Upper lobe of right lung (tissue), 1 donor: Measurements from ENCODE around the gene GIT2. TPM values are rescaled to one million over a fixed set of nuclear protein-coding genes. Genes with fewer than 3 reads are reported as not detected.

Experiments used
- ATAC-seq: fragments of 200-7000 bp; cut with Tn5 transposase; one replicate; pipeline ENCODE4 v1.9.1; 2020; ENCODE audit warnings: mild to moderate bottlenecking, moderate library complexity
- DNase-seq: peaks from one replicate; pipeline ENCODE4 v3.0.0-alpha.2; 2020
- H3K27ac ChIP-seq: fragments of 200-600 bp; one replicate; pipeline ENCODE4 v1.8.0; 2022
- H3K27me3 ChIP-seq: fragments of 200-600 bp; one replicate; pipeline ENCODE4 v1.8.0; 2022; ENCODE audit warnings: mild to moderate bottlenecking
- H3K36me3 ChIP-seq: fragments of 200-600 bp; one replicate; pipeline ENCODE4 v1.8.0; 2022
- H3K4me1 ChIP-seq: fragments of 200-600 bp; one replicate; pipeline ENCODE4 v1.8.0; 2022
- H3K4me3 ChIP-seq: fragments of 200-600 bp; one replicate; pipeline ENCODE4 v1.8.0; 2022; ENCODE audit warnings: mild to moderate bottlenecking
- H3K9me3 ChIP-seq: fragments of 200-600 bp; one replicate; pipeline ENCODE4 v1.8.0; 2022
- CTCF ChIP-seq: fragments of 200-600 bp; IDR thresholded peaks from one replicate; pipeline ENCODE4 v1.8.0; 2022; ENCODE audit warnings: antibody characterized with exemption
- intact Hi-C: fragments of 100-400 bp; cut with DNase I; formaldehyde crosslinking; loops from one replicate; pipeline ENCODE4 v1.11.0; 2022
- total RNA-seq: library from RNA; stranded (reverse); fragmentation: NEBNext Ultra II Directional; extraction: Animal tissue kit (Norgen Biotek cat#: 25700); gene quantifications from one replicate; pipeline ENCODE4 v1.2.1, GENCODE V29; 2021
- donor health status: DM: no; HTN: yes; CAD: no; lungs with severe emphysema.

The GIT2 gene
- total RNA-seq, 1 donor from 2014 or later = 52.1 TPM

GRCh38 chr12:109947521-109947920, 48.6 kb downstream of the GIT2 start:
- ATAC-seq (no peak), DNase-seq (no peak)
- Histone ChIP-seq H3K4me1 (peaks cover 34% of the 10 kb centered on the region), H3K27ac (peak overlapping the region; percentile 33), H3K36me3 (peaks cover 72% of the 10 kb centered on the region), H3K9me3 (no peaks in the 10 kb centered on the region), H3K4me3 (no peak overlapping the region), H3K27me3 (no peaks in the 10 kb centered on the region)
- no peak for TF ChIP-seq CTCF
- intact Hi-C loops = no loop called here

GRCh38 chr12:109946913-109947312, 49.3 kb downstream of the GIT2 start:
- DNase-seq = no peak
- Histone ChIP-seq H3K36me3 (peaks cover 71% of the 10 kb centered on the region), H3K27me3 (no peaks in the 10 kb centered on the region), H3K27ac (peak overlapping the region; percentile 33), H3K9me3 (no peaks in the 10 kb centered on the region), H3K4me3 (no peak overlapping the region), H3K4me1 (peaks cover 32% of the 10 kb centered on the region)
- ATAC-seq = no peak
- intact Hi-C loops = no loop called here
- TF ChIP-seq CTCF = no peak

DNA sequence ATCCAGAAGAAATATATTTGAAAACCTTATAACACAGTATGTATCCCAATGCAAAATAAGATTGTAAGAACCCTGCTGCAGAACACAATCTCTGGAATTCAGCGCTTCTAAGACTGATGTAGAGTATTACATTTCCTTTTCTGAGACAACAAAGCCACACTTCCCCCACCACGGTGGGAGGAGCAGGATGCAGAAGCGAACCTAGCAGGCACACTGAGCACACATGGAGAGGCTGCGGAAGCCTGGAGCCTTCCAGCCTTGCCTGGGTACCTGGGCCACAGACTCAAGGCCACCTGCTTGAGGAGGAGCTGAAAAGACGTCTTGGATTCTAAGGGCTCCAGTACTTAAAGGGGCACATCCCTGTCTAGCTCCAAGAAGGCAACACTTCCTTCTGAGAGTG, 49.7 kb downstream of the GIT2 start:
- intact Hi-C loops = no loop called here
- H3K4me1 ChIP-seq = peaks cover 29% of the 10 kb centered on the region
- H3K27ac ChIP-seq = peak overlapping the region; percentile 33
- no peaks in the 10 kb centered on the region for H3K9me3 ChIP-seq
- peak; percentile 62 for ATAC-seq
- peaks cover 67% of the 10 kb centered on the region for H3K36me3 ChIP-seq
- TF ChIP-seq CTCF = no peak
- no peaks in the 10 kb centered on the region for H3K27me3 ChIP-seq
- H3K4me3 ChIP-seq = no peak overlapping the region
- DNase-seq = no peak

DNA sequence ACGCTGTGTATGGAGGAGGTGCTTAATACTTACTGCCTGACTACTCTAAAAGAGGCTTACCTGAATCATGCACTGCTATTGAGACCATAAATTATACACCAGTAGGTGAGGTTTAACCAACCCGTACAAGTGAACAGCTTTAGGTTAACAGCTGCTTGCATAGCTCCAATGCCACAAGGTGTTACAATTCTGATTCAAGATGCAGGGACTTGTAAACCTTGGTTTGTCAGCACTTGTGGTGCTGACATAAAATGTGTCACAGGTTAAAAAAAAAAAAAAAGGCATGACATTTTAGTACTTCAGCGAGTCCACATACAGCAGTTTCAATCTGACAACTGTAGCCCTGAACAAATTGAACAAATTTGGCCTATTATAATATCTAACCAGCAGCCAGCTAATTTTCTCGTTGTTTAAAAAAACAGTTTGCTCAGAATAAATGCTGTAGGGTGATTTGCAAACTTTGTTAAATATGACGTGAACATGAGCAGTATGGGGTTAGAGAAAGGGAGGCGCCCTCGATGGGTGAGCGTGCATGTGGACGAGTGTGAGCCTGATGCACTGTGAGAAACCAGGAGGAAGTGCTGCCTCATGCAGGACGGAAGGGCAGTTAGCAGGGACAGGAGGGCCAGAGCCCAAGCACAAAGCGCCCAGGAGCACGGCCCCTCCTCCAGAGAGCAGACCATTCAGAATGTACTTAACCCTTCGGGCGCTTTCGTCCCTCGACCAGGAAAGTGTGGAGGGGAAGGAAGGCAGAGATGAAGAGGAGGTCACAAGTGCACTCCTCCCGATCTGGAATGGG, 51.4 kb downstream of the GIT2 start:
- intact Hi-C loops = no loop called here

DNA sequence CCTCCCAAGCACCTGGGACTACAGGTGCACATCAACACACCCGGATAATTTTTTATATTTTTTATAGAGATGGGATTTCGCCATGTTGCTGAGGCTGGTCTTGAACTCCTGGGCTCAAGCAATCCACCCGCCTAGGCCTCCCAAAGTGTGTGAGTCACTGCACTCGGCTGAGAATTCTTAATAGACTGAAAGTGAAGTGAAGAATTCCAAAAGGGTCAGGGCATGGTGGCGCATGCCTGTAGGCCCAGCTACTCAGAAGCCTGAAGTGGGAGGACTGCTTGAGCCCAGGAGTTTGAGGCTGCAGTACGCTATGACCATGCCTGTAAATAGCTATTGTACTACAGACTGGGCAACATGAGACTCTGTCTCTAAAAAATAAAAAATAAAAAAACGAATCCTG, 52.4 kb downstream of the GIT2 start:
- H3K36me3 ChIP-seq = peaks cover 43% of the 10 kb centered on the region
- no peak for TF ChIP-seq CTCF

More for the DNA sequence above, 51.4 kb downstream of the GIT2 start:
- ATAC-seq (peak; percentile 55), DNase-seq (no peak)
- Histone ChIP-seq H3K27ac (peak overlapping the region; percentile 12), H3K9me3 (no peaks in the 10 kb centered on the region), H3K36me3 (peaks cover 49% of the 10 kb centered on the region), H3K4me3 (no peak overlapping the region), H3K27me3 (no peaks in the 10 kb centered on the region), H3K4me1 (peaks cover 29% of the 10 kb centered on the region)
- TF ChIP-seq CTCF = no peak

More for the DNA sequence above, 52.4 kb downstream of the GIT2 start:
- ATAC-seq = peak; percentile 43
- Histone ChIP-seq H3K4me3 (no peak overlapping the region), H3K27ac (no peak overlapping the region), H3K27me3 (no peaks in the 10 kb centered on the region), H3K4me1 (peaks cover 29% of the 10 kb centered on the region), H3K9me3 (no peaks in the 10 kb centered on the region)
- intact Hi-C loops = no loop called here
- DNase-seq = no peak
